ENCODE measurements around the gene TTC39C.

TTC39C gene

DNA sequence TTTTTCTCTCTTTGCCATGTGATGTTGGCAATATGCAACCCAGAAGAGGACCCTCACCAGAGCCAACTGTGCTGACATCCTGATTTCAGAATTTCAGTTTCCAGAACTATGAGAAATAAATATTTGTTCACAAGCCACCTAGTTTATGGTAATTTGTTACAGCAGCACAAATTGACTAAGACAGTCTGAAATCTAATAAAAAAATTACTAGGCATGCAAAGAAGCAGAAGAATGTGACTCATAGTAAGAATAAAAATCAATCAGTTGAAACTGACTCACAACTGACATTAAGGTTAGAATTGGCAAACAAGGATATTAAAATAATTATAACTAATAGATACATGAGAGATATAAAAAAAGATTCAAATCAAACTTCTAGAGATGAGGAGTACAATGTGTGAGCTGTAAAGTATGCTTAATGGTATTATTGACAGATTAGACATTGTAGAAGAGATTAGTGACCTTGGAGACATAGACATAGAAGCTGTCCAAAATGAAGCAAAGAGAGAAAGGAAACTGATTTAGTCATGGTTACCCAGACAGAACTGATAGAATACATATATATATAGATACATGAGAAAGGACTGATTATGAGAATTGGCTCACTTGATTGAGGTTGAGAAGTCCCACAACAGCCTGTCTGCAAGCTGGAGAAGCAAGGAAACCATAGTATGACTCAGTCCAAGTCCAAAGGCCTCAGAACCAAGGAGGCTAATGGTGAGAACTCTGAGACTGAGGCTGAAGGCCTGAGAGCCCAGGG lies 27.8 kb upstream of the TTC39C start:
- no peaks in the 10 kb centered on the region for H3K9me3 ChIP-seq (ENCODE audit: low read depth, low read length)
- DNase-seq (ENCODE audit: low read depth, low spot score) = no peak
- no peak overlapping the region for H3K27ac ChIP-seq
- H3K36me3 ChIP-seq (ENCODE audit: insufficient read depth, low read length) = no peaks in the 10 kb centered on the region
- H3K4me3 ChIP-seq = no peak overlapping the region
- TF ChIP-seq POLR2AphosphoS5 (IDR thresholded peaks at IDR 0.05; ENCODE audit: borderline replicate concordance, low read depth, low read length) = no peak
- TF ChIP-seq FOXP2 (optimal IDR thresholded peaks at IDR 0.05; ENCODE audit: control extremely low read depth, extremely low read length, insufficient read depth) = no peak
- no peak for TF ChIP-seq EZH2 (IDR thresholded peaks at IDR 0.05)
- H3K9ac ChIP-seq (ENCODE audit: insufficient read length) = no peak overlapping the region

GRCh38 chr18:23990474-23991410 lies 23.8 kb upstream of the TTC39C start:
- Histone ChIP-seq H3K4me3 (no peak overlapping the region), H3K36me3 (ENCODE audit: insufficient read depth, low read length) (no peaks in the 10 kb centered on the region), H3K9ac (ENCODE audit: insufficient read length) (no peak overlapping the region), H3K9me3 (ENCODE audit: low read depth, low read length) (no peaks in the 10 kb centered on the region), H3K27ac (no peak overlapping the region)
- TF ChIP-seq EZH2 (IDR thresholded peaks at IDR 0.05) (no peak), FOXP2 (optimal IDR thresholded peaks at IDR 0.05; ENCODE audit: control extremely low read depth, extremely low read length, insufficient read depth) (no peak), POLR2AphosphoS5 (IDR thresholded peaks at IDR 0.05; ENCODE audit: borderline replicate concordance, low read depth, low read length) (no peak)
- DNase-seq (ENCODE audit: low read depth, low spot score) = no peak

- DNase-seq (ENCODE audit: low read depth, low spot score) = no peak
- H3K9ac ChIP-seq (ENCODE audit: insufficient read length) = no peak overlapping the region
- H3K4me3 ChIP-seq = no peak overlapping the region
- H3K36me3 ChIP-seq (ENCODE audit: insufficient read depth, low read length) = no peaks in the 10 kb centered on the region
- TF ChIP-seq FOXP2 (optimal IDR thresholded peaks at IDR 0.05; ENCODE audit: control extremely low read depth, extremely low read length, insufficient read depth) = no peak
- TF ChIP-seq POLR2AphosphoS5 (IDR thresholded peaks at IDR 0.05; ENCODE audit: borderline replicate concordance, low read depth, low read length) = no peak
- TF ChIP-seq EZH2 (IDR thresholded peaks at IDR 0.05) = no peak
- H3K27ac ChIP-seq = no peak overlapping the region
- H3K9me3 ChIP-seq (ENCODE audit: low read depth, low read length) = no peaks in the 10 kb centered on the region
Measured at GRCh38 chr18:23992089-23992940, 22.2 kb upstream of the TTC39C start.

DNA sequence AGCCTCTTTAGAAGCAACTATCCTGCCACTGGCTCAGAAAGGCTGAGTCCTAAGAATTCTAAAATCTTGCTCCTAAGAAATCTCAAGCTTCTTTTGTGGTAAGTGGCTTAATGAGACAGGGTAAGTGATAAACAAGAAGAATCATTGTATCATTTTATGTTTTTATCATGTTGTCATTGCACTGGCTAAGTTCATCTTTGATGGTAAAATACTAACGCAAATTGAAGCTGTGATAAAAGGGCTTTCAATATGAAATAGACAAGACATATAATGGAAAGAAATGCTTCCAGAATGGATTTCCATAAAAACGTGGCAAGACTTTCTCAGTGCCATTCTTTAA lies 21.6 kb upstream of the TTC39C start:
- Histone ChIP-seq H3K9ac (ENCODE audit: insufficient read length) (no peak overlapping the region), H3K4me3 (no peak overlapping the region), H3K27ac (no peak overlapping the region), H3K36me3 (ENCODE audit: insufficient read depth, low read length) (no peaks in the 10 kb centered on the region), H3K9me3 (ENCODE audit: low read depth, low read length) (no peaks in the 10 kb centered on the region)
- DNase-seq (ENCODE audit: low read depth, low spot score) = no peak
- TF ChIP-seq POLR2AphosphoS5 (IDR thresholded peaks at IDR 0.05; ENCODE audit: borderline replicate concordance, low read depth, low read length) (no peak), EZH2 (IDR thresholded peaks at IDR 0.05) (no peak), FOXP2 (optimal IDR thresholded peaks at IDR 0.05; ENCODE audit: control extremely low read depth, extremely low read length, insufficient read depth) (no peak)

GRCh38 chr18:23994361-23994902 lies 20.1 kb upstream of the TTC39C start:
- TF ChIP-seq FOXP2 (optimal IDR thresholded peaks at IDR 0.05; ENCODE audit: control extremely low read depth, extremely low read length, insufficient read depth) = no peak
- TF ChIP-seq EZH2 (IDR thresholded peaks at IDR 0.05) = no peak
- no peak for TF ChIP-seq POLR2AphosphoS5 (IDR thresholded peaks at IDR 0.05; ENCODE audit: borderline replicate concordance, low read depth, low read length)
- DNase-seq (ENCODE audit: low read depth, low spot score) = no peak
- no peaks in the 10 kb centered on the region for H3K9me3 ChIP-seq (ENCODE audit: low read depth, low read length)
- H3K36me3 ChIP-seq (ENCODE audit: insufficient read depth, low read length) = no peaks in the 10 kb centered on the region
- H3K4me3 ChIP-seq = peak overlapping the region; percentile 50
- no peak overlapping the region for H3K9ac ChIP-seq (ENCODE audit: insufficient read length)
- H3K27ac ChIP-seq = peak overlapping the region; percentile 10; the same call in 1 of the 2 replicates

DNA sequence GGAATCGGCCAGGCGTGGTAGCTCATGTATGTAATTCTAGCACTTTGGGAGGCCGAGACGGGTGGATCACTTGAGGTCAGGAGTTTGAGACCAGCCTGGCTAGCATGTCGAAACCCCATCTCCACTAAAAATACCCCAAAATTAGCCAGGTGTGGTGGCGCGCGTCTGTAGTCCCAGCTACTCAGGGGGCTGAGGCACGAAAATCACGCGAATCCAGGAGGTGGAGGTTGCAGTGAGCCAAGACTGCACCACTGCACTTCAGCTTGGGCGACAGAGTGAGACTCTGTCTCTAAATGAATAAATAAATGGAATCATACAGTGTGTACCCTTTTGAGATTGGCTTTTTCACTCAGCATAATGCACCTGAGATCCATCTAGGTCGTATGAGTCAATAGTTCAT lies 19.4 kb upstream of the TTC39C start:
- Histone ChIP-seq H3K9me3 (ENCODE audit: low read depth, low read length) (no peaks in the 10 kb centered on the region), H3K4me3 (no peak overlapping the region), H3K36me3 (ENCODE audit: insufficient read depth, low read length) (no peaks in the 10 kb centered on the region), H3K9ac (ENCODE audit: insufficient read length) (no peak overlapping the region), H3K27ac (no peak overlapping the region)
- DNase-seq (ENCODE audit: low read depth, low spot score) = no peak
- TF ChIP-seq POLR2AphosphoS5 (IDR thresholded peaks at IDR 0.05; ENCODE audit: borderline replicate concordance, low read depth, low read length) = no peak
- TF ChIP-seq FOXP2 (optimal IDR thresholded peaks at IDR 0.05; ENCODE audit: control extremely low read depth, extremely low read length, insufficient read depth) = no peak
- no peak for TF ChIP-seq EZH2 (IDR thresholded peaks at IDR 0.05)

DNA sequence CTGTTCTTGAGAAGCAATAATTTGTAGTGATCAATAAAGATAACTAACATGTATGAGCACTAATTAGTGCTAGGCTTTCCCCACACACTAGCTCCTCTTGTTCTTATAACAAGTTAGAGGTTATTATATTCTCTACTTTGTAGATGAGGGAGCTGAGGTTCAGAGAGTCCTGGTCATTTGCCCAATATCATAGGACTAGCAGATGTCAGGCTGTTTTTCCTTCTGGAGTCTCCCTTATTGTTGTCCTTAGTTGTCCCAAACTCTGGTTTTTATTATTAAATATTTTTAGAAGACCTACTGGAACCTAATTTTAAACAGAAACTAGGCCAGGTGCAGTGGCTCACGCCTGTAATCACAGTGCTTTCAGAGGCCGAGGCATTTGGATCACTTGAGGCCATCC lies 16.5 kb upstream of the TTC39C start:
- TF ChIP-seq POLR2AphosphoS5 (IDR thresholded peaks at IDR 0.05; ENCODE audit: borderline replicate concordance, low read depth, low read length) = no peak
- no peak for TF ChIP-seq EZH2 (IDR thresholded peaks at IDR 0.05)
- TF ChIP-seq FOXP2 (optimal IDR thresholded peaks at IDR 0.05; ENCODE audit: control extremely low read depth, extremely low read length, insufficient read depth) = no peak
- Histone ChIP-seq H3K9ac (ENCODE audit: insufficient read length) (no peak overlapping the region), H3K9me3 (ENCODE audit: low read depth, low read length) (no peaks in the 10 kb centered on the region), H3K4me3 (no peak overlapping the region), H3K36me3 (ENCODE audit: insufficient read depth, low read length) (no peaks in the 10 kb centered on the region), H3K27ac (no peak overlapping the region)
- no peak for DNase-seq (ENCODE audit: low read depth, low spot score)

Data from SK-N-MC (cell line).